GM18498 (cell line): ENCODE results near the gene CNTNAP5.

Experiments used
- ATAC-seq: cut with Tn5 transposase; IDR thresholded peaks from one replicate; pipeline ENCODE4 v1.9.1; 2021; ENCODE audit warnings: mild to moderate bottlenecking, moderate library complexity; ENCODE audit not compliant: unreplicated experiment

The CNTNAP5 gene

DNA sequence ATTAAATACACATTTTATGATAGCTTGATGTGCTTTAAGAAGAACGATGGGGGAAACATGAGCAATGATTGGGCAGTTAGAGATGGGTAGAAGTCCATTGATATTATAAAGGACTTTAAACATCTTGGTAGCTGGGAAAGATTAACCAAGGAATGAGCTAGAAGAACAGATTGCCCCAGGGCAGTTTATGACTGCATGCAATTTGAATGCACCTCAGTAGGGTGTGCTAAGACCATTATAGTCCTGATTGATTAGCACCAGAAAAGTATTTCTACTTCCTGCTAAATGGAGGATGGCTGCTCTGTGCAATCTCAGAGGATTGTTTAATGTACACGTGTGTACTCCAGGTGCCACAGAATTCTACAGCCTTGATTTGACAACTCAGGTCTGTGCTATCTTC is 641.9 kb downstream of the CNTNAP5 start:
- ATAC-seq: no peak

DNA sequence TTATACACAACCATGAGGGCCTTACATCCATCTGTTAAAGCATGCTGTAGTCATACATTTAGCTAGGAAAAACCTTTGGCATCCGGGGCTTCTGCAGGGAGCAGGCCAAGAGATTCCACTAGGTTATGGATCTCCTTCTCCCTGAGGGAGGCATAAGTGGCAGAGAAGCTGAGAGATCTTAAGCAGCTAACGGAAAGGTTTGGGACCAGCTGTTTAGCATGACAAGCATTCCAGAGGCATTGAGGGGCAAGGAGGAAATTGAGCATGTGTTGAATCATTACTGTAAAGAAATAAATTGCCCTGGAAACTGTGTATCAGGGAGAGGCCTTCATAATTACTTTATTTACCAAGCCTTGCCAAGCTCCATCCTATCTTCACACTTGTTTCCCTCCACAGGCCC is 643.1 kb downstream of the CNTNAP5 start:
- ATAC-seq: no peak

DNA sequence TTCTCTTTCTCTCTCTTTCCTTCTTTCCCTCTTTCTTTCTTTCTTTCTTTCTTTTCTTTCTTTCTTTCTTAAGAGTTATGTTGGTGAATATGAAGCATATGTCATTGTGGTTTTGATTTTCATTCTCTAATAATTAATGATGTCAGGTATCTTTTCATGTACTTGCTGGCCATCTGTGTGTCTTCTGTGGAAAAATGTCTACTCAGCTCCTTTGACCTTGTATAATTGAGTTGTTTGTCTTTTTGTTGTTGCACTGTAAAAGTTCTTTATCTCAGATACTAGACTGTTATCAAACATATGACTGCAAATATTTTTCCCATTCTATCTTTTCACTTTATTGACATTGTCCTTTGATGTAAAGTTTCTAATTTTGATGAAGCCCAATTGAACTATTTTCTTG is 645.1 kb downstream of the CNTNAP5 start:
- ATAC-seq: no peak

DNA sequence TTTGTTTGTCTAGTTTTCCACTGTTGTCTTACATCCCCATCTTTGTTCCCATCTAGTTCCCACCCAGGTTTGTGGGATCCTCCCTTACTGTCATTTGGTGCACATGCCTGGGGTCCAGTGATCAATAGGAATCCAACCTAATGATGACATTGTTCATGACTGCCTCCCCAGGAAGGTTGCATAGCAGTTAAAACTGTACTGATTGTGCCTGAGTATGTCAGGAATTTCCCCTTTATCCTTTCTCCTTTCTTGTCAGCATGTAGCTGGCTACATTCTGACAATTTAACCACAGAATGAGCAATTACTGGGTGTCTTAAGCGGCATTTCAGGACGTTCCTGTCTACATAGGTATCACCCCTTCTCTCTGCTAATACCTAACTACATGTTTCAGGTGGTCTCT is 653.0 kb downstream of the CNTNAP5 start:
- ATAC-seq: no peak

DNA sequence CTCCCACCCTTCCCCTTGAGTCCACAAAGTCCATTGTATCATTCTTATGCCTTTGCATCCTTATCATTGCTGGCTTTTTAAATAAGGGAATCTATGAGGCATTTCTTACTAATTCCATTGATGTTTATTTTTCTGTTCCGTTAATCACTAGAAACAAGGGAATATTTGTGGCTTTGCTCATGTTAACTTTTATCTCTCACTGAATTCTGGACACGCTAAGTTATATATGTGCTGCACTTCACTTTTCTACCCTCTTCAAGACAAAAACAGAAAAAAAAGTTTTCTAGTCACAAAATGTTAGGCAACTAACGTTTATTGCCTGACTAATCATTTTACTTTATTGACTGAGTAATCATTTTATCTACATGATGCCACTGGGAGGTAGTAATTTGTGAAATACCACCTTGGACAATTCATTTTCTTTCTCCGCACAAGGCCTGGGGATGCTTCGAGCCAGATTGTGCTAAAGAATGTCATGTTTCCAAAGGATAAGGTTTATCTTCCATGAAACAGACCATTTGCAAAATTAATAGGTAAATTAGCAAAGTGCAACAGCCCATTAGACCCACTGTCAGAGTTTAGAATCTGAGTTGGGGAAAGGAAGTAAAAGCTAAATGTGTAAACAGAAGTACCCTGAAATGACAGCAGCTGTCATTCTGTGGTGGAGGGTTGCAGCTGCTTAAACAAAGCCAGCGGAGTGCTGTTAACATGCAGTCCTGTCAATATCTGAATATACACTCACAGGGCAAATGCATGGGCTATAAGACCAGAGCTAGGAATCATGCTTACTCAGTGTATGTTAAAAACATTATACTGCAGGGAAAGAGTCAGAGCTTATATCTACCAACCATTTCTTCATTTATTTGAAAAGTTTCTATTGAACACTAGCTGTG is 658.7 kb downstream of the CNTNAP5 start:
- ATAC-seq: no peak

DNA sequence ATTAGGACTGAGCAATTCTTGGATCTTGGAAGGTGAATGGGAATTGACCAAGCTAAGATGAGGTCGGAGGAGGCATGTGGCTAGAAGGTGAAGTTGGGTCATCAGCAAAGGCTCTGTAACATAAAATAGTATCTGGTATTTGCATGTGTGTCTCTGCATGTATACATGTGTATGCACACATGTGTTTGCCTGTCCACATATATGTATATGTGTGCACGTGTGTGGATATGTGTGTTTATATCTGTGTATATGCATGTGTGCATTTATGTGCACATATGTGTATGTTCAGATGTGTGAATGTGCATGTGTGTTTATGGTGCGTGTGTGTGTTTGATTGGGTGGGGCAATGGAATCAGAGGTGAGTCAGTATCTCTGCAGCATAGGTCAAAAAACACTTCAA is 664.3 kb downstream of the CNTNAP5 start:
- ATAC-seq: no peak

DNA sequence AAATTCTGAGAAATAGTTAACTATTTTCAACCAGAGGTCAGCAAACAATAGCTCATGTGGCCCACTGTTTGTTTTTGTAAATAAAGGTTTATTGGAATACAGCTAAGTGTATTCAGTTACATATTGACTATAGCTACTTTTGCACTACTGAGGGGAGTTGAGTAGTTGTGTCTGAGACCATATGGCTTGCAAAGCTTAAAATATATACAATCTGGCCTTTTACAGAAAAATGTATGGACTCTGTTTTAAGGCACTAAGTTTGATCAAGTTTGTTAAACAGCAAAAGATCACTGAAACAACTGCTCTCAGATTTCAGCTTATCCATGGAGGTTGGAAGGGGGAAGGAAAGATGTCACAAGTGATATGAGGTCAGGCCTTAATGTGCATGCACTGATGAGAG is 667.1 kb downstream of the CNTNAP5 start:
- no peak for ATAC-seq

DNA sequence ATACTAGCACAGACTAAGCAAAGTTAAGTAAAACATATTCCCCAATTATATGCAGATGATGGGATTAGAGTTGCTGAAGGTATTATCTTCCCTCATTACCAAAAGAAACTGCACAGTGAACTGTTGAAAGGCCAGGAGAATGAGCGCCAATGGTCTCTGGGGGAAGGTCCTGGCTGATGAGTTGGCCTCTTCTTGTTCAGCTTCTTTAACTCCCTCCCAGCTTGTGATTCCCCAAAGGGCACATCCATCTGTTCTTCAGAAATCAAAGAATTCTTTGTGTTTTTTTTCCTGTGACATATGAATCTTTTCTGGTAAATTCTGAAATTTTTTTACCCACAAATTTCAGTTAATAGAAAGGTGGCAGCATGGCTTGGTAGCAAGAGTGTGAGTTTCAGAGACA is 667.6 kb downstream of the CNTNAP5 start:
- no peak for ATAC-seq

DNA sequence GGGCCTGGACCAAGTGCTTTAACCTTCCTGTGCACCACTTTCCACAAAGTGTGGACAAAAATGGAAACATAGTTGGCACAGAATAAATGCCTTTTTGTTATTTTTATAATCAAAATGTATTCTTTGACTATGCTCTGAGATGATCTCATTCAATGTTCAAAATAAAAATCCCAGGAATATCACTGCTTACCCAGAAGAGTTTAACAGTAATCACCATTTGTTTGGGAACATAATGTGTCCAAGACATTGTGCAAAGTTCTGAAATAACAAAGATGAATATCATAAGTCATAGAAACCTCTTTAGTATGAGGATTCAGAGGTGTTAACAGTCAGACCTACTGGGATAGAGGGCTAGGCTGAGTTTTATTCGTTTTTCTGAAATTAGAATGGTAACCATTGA is 668.1 kb downstream of the CNTNAP5 start:
- no peak for ATAC-seq

DNA sequence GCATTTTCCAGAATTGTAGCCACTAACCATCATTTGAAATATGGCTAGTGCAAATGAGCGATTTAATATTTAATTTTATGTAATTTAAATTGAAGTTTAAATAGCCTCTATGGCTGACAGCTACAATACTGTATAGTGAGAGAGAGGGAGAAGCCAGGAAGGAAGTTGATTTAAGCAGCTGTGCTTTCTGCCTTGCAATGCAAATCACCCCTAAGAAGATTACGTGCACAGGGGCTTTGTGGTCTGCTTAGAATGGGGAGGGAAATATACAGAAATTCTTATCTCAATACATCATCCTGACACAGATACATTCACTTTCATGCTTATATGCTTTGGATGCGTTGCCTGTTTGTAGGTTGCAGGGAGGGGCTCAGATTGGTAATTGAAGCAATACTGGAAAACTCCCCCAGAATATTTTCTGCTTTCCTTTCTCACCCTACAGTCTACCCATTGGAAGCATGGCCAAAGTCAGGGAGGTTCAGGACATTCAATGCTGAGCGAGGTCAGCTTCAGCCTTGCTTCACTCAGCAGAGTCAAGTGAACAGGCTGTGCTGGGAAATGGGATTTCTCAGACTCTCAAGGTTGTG is 674.0 kb downstream of the CNTNAP5 start:
- ATAC-seq: no peak

DNA sequence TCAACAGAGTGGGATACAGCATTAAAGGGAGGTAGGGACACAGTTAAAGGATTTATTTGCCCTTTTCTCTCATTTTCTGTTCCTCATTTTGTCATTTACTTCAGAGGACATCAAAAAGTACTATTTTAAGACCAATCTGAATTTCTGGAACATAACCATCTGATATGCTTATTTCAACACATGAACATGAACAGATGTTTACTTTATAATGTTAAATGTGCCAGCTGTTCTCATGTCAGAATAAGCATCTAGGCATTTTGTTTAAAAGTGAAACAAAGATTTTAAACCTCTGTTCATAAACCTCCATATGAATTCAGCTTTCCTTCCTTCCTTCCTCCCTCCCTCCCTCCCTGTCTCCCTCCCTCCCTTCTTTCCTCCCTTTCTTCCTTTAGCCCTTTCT is 677.7 kb downstream of the CNTNAP5 start:
- no peak for ATAC-seq

DNA sequence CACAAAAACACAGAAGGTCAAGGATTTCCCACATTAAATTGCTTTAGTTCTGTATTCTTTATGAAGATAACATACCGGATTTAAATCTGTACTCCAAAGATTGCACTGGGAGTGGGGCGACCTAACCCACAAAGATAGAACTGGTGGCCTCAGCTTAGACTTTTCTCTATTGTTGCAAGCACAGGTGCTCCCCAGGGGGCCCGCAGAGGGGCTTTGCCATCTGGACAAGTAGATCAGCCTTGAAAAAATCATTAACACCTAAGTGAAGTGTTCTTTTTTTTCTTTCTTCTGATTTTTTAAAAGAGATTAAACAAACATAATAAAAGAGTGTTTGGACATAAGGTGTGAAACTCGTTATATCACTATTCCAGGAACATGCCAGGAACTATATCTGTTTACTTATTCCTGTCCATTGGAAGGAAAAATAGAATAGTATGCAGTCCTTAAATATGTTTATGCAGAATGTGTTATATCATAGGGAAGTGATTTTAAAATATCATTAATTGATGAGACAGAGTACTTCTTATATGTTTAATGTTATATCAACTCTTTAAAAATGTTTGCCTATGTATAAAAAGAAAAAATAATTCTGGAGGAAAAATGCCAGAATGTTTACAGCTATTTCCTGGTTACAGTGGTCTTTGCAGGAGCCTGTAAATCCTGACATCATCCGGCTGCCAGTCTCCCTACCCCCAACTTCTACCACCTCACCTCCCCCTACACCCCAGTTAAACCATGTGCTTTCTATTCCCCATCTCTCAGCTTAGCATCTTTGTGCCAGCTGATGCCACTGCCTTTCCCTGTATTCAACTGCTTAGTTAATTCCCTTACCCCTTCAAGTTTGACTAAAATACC is 679.2 kb downstream of the CNTNAP5 start:
- no peak for ATAC-seq

DNA sequence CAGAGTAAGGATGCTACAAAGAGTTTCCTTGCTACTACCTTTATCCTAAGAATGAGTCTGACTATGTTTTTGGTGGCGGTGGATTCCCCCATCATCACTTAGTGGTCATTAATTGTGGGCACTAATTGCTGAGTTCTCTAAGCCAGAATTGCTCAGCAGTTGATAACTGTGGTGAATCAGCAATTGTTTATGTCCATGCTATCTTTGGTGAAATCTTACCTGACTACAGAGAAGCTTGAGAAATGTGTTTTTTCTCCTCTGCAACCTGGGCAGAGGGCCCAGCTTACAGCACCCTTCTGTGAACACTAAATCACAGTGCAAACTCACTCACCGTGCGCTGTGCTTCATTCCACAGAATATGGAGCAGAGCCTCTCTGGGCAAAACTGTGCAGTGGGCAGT is 683.6 kb downstream of the CNTNAP5 start:
- ATAC-seq: no peak

DNA sequence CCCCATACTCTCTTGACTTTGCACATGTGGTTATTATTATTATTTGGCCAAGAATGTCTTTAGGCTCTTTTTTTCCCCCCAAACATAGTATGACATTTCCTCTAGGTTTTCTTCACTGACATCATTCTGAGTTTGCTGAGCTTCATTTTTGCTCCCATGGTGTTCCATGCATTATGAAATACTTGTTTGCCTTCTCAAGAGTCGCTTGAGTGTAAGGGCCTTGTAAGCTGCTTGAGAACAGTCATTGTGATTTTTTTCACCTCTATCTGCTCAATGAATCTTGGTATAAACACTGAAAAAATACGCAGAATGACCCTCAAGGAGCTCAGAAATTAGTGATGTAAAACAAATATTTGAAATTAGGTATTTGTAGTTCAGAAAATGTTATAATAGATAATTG is 688.9 kb downstream of the CNTNAP5 start:
- ATAC-seq: no peak

DNA sequence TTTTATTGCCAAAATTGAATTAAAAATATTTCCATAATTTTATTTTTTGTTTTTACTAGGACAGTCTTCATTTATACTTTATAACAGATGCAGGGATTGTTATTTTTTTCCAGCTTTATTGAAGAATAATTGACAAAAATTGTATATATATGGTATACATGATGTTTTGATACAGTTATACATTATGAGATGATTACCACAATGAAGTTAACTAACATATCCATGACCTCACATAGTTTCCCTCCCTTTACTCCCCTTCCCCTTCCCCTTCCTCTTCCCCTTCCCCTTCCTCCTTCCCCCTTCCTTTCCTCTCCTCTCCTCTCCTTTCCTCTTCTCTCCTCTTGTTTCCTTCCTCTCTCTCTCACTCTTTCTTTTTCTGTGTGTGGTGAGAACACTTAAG is 700.1 kb downstream of the CNTNAP5 start:
- no peak for ATAC-seq

DNA sequence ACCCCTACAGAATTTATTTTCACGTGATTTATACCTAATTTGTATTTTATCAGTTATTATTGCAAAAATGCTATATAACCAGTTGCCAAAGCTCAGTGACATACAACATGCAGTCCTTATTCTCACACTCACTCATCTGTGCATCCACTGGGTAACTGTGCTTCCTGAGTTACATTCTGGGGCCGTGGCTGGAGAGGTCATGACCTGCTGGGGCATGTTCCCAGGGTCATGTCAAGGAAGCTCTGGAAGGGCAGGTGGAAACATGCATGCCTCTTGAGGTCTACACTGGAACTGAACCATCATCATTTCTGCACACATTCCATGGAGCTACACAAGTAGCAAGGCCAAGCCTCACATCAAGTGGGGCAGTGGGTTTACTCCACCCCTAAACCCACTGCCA is 715.5 kb downstream of the CNTNAP5 start:
- ATAC-seq: no peak

DNA sequence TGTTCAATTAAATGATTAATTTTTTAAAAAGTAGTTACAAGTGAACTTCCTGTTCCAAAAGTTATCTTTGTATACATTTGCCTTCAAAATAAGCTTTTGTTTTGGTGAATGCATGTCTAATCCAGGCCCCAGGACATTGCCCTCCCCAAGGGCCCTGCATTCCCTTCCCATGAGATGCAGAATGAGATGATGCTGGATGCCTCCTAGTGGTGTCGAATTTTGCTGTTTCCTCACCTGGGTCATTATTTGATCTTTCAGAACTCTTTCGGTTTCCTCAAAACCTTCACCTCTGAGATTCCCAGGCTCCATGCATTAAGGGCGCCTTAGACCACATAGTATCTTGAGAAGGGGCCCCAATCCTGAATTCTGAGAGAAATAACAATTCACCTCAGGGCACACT is 728.8 kb downstream of the CNTNAP5 start:
- no peak for ATAC-seq

DNA sequence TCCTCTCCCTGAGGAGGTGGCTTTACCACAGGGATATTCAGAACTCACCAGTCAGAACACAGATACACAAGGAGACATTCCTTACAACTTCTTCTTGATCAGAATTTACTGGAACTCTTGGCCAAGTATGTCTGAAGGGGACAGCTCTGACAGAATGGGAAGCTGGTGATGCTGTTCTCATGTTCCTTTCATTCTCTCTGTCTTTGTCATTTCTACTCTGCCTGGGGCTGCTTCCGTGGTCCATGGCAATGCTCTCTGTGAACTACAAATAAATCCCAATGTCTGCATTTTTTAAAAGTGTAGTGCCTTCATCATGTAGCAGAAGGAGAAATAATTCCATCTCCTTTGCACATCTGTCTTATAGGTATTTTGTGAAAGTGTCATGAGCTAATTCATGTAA is 730.3 kb downstream of the CNTNAP5 start:
- ATAC-seq: no peak

DNA sequence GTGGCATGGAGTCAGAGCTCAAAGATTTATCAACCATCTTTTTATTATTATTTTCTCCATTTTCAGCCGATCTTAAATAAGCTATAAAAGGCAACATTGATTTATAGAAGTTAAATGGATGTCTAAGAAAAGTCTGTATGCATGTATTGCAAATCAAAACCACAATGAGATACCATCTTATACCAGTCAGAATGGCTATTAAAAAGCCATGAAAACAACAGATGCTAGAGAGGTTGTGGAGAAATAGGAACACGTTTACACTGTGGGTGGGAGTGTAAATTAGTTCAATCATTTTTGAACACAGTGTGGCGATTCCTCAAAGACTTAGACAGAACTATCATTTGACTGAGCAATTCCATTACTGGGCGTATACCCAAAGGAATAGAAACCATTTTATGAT is 731.0 kb downstream of the CNTNAP5 start:
- ATAC-seq: no peak

DNA sequence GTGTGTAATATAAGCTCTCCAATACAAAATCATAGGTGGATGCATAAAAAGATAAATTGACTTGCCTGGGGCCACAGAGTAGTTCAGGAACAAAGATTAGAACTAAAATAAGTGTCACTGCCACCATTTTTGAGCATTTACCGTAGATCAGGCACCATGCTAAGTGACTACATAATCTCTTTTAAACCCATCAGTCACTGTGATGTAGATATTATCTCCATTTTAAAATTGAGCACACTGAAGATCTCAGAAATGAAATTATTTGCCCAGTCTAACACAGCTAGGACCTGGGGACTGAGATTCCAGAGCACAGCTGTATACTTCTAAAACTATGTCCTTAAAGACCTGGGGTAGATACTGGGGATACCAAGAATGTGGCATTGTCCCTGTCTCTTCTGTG is 737.3 kb downstream of the CNTNAP5 start:
- no peak for ATAC-seq

DNA sequence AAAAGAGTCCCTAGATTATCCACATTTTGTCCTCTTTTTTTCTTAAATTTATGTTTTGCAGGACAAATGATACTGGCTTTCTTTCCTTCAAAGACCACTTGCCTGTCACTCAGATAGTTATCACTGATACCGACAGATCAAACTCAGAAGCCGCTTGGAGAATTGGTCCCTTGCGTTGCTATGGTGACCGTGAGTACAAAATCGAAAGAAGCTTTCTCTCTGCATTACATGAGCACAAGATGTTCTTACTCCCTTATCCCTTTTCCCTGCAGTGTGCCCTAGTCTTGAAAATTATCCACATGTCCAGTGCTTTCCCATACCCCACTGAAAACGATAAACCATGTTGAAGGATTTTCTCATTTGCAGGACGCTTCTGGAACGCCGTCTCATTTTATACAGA is 738.5 kb downstream of the CNTNAP5 start:
- ATAC-seq: no peak

DNA sequence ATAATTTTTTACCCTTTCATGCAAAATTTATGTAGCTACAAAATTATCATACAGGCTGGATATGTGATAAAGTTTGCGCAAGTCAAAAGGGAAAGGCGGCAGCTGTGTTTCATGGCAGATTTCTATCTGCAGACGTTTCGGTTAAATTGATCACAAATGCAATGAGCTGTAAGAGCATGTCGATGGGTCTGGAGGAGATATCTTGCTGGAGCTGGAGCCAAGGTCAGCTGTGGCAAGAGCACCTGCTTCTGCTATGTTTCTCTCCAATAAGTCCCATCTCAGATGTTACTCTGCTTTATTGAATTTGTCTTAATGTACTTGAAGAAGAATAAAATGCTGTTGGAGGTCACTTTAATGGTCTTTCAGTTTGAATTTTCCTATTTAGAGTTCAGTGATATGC is 749.7 kb downstream of the CNTNAP5 start:
- no peak for ATAC-seq
